T-helper 9 cell (primary cell): ENCODE data around the gene TMEM272.
"Not testable (repeated sequence)": the region's sequence is repeated elsewhere in the genome, so short reads cannot be mapped to it uniquely, and the experiment has no call there.

Experiments used
- DNase-seq: peaks from one replicate; pipeline ENCODE4 v3.0.0-alpha.2; 2020

Gene TMEM272

DNA sequence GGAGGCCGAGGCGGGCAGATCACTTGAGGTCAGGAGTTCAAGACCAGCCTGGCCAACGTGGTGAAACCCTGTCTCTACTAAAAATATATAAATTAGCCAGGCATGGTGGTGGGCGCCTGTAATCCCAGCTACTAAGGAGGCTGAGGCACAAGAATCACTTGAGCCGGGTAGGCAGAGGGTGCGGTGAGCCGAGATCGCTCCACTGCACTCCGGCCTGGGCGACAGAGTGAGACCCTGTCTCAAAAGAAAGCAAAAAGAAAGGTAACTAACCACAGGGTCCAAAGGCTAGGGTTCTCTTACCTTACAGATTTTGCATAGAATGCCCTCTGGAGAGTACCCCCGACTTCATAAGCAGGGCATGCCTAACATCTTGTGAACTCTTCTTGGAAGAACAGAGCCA lies 20.3 kb downstream of the TMEM272 start:
- not testable (repeated sequence) for DNase-seq

DNA sequence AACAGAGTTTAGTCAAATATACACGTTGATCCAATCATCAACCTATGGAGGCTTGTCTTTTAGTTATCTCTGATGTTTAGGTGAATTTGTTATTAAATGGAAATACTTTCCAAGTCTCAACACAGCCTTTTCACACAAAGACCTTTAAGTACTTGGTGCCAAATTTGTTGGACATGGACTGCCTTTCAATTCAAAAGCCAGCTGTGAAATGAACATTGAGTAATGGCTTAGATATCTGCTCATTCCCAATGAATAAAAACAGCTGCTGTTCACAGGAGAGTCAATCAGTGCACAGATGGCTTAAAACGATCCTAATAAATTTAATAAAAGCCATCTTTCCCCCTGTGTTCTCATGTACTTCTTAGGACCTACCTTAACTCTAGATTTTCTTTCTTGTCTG lies 21.1 kb downstream of the TMEM272 start:
- DNase-seq, result no peak

DNA sequence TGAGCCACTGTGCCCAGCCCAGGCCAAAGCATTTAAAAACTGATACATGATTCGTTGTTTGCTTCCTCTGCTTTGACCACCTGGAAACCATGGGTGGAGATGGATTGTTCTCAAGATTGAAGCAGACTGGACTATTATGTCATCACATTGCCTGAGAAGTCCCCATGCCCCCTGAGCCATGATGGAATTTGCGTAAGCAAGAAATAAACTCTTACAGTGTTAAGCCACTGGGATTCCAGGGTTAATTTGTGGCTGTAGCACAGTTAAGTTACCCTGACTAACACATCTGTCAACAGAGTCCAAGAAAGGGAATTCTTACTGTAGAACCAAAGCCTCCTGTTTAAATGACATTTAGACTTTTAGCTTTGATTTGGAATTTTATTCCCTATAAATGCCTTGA lies 21.6 kb downstream of the TMEM272 start:
- DNase-seq, result no peak

DNA sequence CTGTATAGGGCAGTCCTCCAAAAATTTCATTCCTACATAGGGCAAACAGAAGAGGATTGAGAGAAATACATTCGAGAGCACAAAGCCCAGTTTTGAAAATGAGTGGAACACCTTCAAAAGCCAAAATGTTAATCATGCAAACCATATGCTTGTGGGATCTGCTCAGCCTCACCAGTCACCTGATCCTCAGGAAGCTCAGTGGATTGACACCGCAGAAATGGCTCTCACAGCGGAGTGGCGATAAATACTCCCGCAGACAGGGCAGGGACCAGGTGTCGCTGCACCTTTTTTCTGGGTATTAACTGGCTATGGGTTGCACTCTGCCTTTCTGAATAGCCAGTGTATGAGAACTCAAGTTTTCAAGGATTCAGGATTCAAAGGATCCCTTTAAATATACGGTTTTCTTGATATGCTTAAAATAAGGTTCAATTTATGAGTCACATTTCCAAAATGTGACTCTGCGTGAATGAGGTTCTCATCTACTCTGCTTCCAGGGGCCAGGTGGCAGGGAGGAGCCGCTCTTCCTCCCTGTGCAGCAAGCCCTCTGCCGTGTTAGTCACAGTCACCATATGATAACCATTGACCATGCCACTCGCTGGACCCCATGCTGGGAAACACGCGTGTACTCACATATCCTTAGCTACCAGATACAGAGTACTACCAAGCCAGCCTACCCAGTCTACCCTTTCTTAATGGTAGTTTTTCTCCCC lies 22.7 kb downstream of the TMEM272 start:
- peak; percentile 28 for DNase-seq

DNA sequence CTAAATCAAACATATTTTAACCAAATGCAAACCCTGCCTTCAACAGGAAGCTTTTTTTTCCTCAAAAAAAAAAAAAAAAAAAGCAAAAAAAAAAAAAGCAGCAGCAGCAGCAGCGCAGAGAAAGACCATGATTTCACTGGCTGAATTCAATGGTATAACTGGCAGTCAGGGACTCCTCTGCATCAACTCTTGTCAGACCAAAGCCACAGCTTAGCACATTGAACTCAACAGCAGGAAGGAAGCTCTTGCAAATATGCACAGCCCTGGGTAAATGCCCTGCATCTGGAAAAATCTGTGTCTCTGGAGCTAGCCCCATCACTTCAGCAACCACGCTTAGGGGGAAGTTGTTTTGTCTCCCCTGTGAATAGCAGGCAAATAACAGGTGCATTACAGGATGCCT lies 23.4 kb downstream of the TMEM272 start:
- DNase-seq, result no peak

DNA sequence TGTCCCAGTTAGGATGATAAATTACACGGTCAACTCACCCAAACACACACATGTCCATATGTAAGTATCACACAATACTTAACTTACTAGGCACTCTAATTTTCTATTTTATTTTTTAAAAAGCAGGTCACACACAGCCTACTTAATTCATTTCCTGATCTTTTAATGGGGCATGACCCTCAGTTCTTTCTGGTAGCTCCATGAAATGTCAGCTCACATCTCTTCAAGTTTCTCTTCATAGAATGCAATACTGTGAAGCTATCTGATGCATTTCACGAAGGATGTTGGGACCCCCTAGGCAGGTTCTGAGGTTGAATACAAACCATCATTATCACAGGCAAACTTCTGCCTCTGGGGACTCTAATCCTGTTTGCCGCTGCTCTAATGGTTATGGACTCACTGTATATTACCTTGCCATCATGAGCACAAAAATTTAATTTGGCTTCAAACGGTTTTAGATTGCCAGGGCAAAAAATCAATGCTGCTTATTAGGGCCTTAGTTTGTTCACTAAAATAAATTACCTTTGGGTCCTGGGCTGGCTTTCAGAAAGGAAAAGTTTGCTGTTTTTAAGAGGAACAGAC lies 24.9 kb downstream of the TMEM272 start:
- DNase-seq, result no peak

DNA sequence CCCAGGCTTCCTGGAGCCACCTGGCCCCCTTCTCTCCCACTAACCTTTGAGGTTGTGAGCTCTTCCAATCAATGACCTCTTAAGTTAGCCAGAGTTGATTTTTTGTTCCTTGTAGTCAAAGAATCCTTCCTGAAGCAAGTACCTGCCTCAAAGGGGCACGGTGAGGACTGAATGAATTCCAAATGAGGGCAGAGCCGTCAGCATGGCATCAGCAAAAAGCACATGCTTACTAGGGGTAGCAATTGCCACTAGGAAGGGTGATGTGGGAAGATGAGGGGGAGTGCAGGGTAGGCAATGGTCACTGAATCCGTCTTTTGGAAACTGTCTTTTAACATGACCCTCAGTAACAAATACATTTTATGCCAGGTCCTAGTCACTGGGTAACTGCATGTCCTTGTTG lies 25.4 kb downstream of the TMEM272 start:
- DNase-seq, result no peak

DNA sequence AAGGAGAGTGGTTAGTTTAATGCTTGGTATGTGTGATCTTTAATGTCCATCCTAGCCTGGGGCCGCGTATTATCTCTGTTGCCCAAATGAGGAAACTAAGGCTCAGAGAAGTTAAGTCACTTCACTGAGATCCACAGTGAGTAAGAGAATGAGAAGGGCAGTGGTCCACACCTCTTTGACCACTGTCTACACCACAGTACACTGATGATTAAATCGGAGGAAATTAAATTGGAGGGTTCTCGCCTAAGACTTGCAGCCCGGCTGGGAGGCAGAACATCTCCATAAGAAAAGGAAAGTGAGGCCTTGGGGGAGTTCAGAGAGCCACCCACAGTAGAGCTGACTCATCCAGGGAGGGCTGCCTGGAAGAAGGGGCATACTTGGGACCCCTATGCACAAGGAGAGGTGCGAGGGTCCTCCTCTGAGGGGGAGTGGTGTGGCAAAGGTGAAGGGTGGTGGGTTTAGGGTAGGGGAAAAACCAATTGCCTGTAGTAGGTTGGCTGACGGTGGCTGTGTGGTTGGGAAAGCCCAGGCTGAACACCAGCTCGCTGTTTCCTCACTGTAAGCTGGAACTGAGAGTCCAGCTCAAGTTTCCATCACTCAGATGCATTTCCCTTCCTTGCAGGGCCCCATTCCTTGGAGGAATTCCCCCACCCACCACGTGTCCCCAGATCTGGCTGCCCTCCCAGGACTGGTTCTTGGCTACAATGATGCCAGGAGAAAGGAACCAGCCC lies 26.0 kb downstream of the TMEM272 start:
- peak; percentile 17 for DNase-seq

DNA sequence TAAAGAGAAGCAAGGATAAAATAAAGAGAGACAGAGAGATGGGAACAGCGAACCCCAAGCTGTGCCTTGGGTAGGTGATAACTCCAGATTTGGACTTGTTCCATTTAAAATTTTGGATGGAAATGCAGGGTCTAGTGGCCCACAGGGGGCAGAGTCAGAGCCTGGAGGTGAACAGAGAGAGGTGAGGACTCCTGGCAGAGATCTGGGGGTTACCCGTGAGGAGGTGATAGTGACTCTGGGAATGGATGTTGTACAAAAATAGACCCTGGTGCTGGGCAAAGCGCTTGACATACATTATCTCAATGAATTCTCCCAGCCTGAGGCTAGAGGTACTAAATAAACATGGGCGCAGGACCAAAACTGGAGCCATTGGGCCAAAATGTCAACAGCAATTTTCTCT lies 26.7 kb downstream of the TMEM272 start:
- no peak for DNase-seq

DNA sequence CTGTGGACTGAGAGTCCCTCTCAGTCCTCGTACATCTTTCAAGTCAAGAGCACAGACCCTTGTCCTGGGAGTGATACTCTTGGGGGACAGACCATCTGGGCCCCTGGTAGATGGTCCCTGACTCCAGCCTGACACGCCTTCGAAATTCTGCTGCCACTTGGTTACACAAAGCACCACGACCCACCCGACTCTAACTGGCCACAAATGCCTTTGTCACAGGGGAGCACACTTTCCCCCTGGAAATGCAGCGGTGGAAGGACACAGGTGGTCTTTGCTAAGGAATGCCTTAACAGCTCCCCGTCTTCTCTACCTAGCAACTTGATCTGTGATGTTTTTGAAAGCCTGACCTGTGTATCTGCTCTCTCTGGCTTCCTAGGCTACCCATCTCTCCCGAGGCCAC lies 27.3 kb downstream of the TMEM272 start:
- no peak for DNase-seq

DNA sequence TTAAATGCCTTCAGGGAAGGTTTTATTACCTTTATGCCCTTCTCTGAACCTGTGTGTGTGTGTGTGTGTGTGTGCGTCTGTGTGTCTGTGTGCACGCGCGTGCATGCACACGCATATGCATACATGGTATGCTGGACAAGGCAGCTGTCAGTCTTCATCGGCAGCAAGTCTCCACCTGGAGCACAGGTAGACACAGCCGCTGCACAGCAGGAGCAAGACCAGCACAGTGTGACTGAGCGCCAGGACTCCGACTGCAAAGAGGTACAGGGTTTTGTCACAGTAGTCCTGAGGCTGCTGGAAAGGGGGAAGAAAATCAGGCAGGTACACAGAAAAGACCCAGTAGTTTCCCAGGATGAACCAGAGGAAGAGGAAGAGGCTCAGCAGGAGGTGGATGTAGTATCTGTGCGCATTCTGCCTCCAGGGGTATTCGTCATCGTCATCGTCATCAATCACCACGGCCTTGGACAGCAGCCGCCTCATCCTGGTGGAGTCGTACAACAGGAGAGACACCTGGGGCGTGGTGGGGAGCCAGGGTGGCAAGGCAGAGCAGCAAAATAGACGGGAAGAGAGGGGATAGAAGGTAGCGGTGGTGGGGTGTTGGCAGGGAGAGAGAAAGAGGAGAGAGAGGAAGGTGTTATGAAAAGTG lies 28.2 kb downstream of the TMEM272 start:
- DNase-seq, result no peak

DNA sequence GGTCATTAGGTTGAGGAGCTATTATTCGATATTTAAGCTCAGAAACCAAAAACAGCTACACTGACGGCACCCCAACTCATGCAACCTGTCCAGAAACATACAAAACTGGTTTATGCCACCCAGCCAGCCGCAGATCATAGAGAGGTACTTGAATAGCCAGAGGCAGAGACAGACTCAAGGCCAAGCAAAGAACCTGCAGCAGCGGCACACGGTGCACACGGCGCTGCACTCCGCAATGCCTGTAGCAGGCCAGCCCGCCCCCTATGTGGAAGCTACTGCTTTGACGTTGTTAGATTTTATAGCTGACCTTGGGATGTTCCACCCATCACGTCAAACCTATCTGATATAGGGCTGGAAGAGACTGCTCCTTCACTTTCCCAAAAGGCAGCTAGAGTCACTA lies 29.1 kb downstream of the TMEM272 start:
- DNase-seq, result no peak

DNA sequence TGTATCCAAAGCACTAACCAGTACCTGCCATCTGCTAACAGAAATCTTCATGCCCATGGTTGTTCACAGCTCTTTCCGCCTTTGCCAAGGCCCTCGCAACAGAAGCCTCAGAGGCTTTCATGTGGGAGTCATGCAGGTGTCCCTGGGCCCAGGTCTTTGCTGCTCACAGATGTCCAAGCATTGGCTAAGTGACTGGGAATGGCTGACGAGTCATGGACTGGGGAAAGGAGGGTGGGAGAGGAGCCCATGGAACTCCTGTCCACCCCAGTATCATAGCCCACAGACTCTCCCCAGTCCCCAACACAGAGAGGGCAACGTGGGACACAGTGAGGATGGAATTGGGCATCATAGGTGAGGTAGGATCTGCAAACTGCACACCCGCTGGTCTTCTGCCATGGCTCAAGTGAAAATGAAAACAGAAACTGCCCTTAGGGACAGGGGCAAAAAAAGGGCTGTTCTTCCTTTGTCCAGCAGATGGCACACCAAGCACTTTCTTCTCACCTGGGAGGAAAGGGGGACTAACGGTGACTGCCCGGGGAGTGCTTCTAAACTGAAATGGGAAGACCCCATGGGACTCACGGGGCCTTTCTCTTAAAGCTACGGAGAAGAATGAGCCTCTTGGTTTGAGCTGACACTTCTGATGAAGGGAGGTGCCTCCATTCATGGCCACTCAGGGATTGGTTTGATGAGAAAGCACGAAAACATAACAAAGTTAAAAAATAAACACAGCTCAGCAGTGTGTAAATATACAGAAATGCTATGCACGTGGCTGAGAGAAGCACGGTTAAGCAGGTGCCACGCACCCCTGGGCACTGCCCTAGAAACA lies 29.9 kb downstream of the TMEM272 start:
- DNase-seq, result peak; percentile 60

DNA sequence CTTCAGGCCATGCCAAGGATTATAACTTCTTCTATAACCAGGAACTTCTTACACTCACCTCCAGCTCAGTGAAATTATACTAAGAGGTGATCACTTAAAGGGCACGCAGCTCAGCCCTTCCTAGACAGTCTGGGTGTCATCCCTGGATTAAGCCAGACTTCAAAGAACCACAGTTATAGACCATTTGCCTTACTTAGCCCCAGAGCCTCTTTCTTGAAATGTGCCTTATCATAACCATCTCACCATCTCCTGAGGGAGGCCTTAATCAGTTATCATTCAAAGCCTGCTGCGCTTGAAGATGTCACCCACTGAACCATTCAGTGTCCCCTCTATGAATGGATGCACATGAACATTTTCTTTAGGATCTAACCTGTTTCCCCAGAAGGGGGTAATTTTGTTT lies 30.9 kb downstream of the TMEM272 start:
- no peak for DNase-seq

DNA sequence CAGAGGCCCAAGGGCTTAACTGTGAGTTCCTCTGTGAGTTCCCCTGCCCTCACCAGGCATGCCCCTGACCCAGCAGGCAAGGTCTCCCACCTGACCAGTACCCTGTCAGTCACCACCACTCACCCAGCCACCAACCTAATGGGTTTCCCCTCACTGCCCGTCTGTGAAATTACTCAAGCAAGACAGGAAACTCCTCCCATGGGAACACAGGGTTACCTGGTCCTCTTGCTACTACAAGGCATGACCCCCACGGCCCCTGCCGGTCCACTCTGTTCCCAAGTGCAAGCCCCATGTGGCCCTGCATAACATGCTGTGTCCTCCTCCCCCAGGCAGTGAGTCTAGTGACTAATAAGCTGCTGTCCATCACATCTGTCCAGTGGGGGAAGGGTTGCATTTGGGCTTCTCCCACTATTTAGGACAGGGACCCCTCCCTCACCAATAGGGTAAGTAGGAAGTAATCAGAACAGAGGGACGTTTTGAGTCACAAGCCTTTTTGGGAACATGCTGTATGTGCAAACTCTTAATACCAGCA lies 33.0 kb downstream of the TMEM272 start:
- DNase-seq, result no peak

DNA sequence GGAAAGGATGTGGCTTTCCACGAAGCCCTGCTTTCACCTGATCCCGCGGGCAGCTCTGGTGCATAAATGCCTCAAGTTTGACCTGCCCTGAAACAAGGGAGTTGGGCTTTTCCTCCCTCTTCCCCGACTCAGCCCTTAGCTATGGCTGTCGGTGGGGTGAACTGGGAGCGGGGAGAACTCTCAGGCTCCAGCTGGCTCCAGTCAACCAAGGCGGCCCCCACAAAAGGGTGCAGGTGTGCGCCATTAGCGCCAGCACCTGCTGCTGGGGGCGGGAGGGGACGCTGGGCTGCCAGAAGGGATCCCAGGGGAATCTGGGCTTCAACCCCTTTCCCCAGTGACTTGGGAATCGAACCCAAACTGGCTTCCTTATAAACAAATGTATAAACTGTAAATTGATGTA lies 33.9 kb downstream of the TMEM272 start:
- no peak for DNase-seq

DNA sequence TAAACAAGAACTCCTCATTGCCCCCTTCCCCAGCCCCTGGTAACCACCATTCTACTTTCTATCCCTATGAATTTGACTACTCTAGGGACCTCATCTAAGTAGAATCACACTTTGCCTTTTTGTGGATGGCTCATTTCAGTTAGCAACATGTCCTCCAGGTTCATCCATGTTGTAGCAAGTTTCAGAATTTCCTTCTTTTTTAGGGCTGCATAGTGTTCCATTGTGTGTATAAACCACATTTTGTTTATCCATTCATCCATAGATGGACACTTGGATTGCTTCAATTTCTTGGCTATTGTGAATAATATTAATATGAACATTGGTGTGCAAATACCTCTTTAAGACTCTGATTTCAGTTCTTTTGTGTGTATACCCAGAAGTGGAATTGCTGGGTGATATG lies 36.2 kb downstream of the TMEM272 start:
- no peak for DNase-seq

DNA sequence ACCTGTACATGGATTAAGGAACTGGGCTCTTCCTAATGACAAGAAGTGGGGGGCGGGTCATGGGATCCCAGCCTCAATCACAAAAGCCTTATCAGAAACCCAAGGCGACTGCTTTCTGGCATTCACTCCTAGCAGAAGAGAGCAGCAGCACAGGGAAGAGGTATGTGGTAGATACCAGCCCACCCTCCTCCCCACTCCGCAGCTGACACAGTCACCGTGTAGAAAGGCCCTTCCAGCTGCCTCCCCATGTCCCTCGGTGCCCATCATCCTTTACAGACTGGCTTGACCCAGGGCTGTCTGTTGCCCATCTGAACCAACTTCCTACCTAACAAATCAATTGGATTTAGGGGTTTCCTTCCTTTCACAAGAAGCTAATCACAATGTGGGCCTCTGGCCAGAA lies 37.9 kb downstream of the TMEM272 start:
- DNase-seq, result no peak

DNA sequence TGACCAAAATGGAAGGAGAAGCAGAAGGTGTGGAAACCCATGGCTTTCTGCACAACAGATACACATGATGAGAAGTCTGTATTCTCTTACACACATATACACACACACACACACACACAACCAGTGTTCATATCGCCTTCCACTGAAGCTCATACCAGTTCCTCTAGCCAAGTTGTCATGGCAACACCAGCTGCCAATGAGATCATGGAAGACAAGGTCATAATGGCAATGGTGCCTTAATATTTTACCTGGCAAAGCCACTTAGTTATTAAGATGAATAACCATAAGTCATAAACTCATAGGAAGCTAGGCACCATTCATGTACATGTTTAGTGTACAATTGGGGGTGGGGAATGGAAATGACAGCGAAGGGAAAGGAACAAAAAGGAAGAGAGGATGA lies 38.4 kb downstream of the TMEM272 start:
- DNase-seq, result no peak

DNA sequence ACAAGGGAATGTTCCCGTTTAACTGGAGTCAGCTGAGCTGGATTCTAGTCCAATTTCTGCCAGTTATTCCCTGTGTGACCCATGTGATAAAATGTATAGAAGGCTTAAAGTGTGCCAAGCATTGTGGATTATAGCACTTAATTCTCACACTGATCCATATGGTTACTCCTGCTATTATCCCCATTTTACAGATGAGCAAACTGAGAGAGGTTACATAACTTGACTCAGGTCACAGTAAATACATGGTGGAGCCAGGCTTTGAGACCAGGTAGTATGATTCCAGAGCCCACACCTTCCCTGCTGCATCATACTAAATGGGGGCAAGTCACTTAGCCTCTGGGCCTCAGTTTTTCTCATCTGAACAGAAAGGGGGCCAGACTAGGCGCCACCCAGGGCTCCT lies 39.1 kb downstream of the TMEM272 start:
- DNase-seq, result no peak

DNA sequence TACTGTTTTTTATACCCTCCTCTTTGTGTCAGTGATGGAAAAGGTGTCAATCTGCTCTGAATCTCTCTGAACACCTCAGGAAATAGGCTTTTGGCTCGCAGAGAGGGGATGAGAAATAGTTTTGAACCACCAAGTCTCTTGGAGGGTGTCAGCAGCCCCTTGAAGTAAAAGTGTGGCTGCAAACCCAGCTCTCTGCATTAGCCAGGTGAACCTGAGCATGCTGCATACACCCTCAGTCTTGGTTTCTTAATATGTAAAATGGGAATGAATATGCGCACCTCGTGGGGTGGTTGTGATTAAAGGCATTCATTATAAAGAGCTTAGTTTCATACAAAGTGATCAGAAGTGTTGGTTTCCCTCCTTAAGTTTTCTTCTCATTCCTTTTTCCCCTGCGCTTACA lies 39.7 kb downstream of the TMEM272 start:
- no peak for DNase-seq

DNA sequence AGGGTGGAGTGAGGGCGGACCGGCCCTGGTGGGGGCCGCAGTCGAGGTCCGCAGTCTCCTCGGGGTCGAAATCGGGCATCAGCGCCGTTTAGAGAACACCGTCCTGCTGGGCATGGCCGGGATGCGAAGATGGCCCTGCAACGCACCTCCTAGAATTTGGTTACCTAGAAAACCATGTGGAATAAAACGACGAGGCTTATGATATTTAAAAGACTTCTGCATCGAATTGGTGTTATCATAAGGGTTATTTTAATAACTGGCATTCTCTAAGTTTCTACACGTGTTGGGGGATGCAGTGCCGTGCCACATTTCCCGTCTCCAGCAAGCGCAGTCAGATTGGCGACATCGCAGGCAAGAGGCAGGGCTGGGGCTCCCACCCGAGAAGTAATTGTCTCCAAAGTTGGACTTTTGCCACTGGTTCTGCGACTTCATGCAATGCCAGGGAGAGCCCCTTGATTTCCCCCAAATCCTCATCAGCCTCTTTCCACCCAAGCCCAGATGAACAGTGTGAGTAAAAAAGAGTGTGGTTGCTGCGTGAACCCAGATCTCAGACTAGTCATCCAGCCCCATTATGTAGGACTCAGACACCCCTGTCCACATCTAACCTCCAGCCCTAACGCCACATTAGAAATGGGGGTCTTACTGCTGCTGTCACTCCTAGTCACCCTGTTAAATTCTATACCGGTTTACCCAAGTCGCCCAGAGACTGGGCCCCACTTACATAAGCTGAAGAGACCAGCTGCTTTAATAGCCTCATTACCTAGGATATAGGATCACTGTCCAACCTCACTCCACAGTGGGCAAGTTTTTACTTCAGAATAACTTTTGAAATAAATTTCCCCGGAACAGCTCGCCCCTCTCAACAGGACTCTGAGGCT lies 40.4 kb downstream of the TMEM272 start:
- peak; percentile 31 for DNase-seq
